Thyroid gland (tissue), 4 donors: ENCODE data around the gene SOX12.

Experiments used
- POLR2A ChIP-seq, 2 donors: fragments of 450-650 bp; IDR thresholded peaks; one replicate each; pipeline ENCODE4 v1.6.1; 2017; ENCODE audit warnings: antibody characterized with exemption in 2 of 2, mild to moderate bottlenecking in 2 of 2, moderate library complexity in 1 of 2
- TF ChIP-seq, protein P1 (sequence below), 6 experiments: fragments of 200-600 bp in 3 of 6; fragments of 450-650 bp in 3 of 6; sonication (generic) in 3 of 6; IDR thresholded peaks; one replicate each; pipeline ENCODE4 v1.5.1; 2016 to 2019; ENCODE audit warnings: antibody characterized with exemption in 6 of 6, mild to moderate bottlenecking in 2 of 6, inconsistent platforms in 1 of 6, moderate library complexity in 1 of 6

- TF ChIP-seq, protein P1, sequence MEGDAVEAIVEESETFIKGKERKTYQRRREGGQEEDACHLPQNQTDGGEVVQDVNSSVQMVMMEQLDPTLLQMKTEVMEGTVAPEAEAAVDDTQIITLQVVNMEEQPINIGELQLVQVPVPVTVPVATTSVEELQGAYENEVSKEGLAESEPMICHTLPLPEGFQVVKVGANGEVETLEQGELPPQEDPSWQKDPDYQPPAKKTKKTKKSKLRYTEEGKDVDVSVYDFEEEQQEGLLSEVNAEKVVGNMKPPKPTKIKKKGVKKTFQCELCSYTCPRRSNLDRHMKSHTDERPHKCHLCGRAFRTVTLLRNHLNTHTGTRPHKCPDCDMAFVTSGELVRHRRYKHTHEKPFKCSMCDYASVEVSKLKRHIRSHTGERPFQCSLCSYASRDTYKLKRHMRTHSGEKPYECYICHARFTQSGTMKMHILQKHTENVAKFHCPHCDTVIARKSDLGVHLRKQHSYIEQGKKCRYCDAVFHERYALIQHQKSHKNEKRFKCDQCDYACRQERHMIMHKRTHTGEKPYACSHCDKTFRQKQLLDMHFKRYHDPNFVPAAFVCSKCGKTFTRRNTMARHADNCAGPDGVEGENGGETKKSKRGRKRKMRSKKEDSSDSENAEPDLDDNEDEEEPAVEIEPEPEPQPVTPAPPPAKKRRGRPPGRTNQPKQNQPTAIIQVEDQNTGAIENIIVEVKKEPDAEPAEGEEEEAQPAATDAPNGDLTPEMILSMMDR (IDR thresholded peaks at IDR 0.05), result no peak
- no peak for TF ChIP-seq POLR2A (IDR thresholded peaks at IDR 0.05)
Measured at GRCh38 chr20:310645-311044, 14.7 kb upstream of the SOX12 start.
